ENCODE measurements around the gene BATF3.

Gene BATF3

DNA sequence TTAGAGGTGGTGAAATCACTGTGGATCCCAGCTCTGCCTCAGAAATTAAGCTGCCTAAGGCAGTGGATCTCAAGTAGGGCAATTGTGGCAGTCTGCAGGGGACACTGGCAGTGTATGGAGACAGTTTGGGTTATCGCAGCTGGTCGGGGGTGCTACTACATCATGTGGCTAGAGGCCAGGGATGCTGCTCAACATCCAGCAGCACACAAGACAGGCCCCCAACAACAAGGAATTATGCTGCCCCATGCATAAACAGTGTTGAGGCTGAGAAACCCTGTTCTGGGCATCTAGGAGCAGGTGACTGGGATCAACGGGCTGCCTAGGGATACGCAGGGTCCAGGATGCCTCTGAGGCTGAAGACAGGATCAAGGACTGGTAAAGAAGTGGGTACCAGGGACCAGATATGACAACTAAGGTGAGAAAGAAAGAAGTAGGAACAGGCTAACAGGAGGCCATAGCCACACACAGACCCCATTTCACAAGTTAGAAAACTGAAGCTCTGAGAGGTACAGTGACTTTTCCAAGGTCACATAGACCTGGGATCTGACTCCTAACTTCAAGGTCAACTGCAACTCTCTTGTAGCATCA, 8.7 kb downstream of the BATF3 start:
- Histone ChIP-seq H3K27me3 (ENCODE audit: control insufficient read depth, insufficient read depth, low read length) (peaks cover 3% of the 10 kb centered on the region; the same call in 1 of the 2 replicates), H3K9ac (ENCODE audit: low read length) (no peak overlapping the region), H3K27ac (ENCODE audit: low read depth, low read length) (no peak overlapping the region), H3K4me1 (ENCODE audit: control insufficient read depth, insufficient read depth, low read length) (peaks cover 11% of the 10 kb centered on the region), H3K9me3 (ENCODE audit: control insufficient read depth, insufficient read depth, low read depth, low read length) (no peaks in the 10 kb centered on the region), H3K4me3 (ENCODE audit: low read depth, low read length) (no peak overlapping the region), H3K36me3 (ENCODE audit: control insufficient read depth, insufficient read depth, low read length) (no peaks in the 10 kb centered on the region)

DNA sequence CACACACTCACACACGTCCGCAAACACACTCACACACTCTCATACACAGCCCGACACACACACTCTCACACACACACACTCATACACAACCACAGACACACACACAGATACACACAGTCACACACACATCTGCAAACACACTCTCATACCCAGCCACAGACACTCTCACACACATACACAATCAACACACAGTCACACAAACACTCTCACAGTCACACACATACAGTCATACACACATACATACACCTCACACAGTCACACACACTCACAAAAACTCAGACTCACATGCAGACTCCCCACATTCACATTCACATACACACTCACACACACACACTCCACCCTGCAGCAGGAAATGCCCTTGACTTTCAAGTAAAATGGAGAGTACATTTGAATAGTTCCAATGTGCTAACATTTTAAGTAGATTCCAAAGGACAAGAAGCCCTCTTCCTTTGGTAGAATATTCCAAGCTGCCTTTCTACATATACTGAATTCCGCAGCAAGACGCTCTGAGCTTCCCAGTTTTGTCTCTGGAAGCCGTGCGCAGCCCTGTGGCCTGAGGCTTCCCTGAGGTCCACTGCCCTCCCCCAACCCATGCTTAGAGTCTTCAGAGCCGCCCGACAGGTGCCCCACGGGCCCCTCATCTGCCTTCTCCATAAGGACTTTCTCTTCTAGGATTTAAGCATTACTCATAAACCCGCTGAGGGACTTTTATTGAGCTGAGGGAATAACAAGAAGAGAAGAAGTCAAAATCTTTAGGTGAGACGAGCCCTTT, 9.7 kb downstream of the BATF3 start:
- Histone ChIP-seq H3K9me3 (ENCODE audit: control insufficient read depth, insufficient read depth, low read depth, low read length) (no peaks in the 10 kb centered on the region), H3K36me3 (ENCODE audit: control insufficient read depth, insufficient read depth, low read length) (no peaks in the 10 kb centered on the region), H3K27ac (ENCODE audit: low read depth, low read length) (no peak overlapping the region), H3K9ac (ENCODE audit: low read length) (no peak overlapping the region), H3K4me1 (ENCODE audit: control insufficient read depth, insufficient read depth, low read length) (peaks cover 11% of the 10 kb centered on the region), H3K4me3 (ENCODE audit: low read depth, low read length) (no peak overlapping the region), H3K27me3 (ENCODE audit: control insufficient read depth, insufficient read depth, low read length) (peaks cover 3% of the 10 kb centered on the region; the same call in 1 of the 2 replicates)

DNA sequence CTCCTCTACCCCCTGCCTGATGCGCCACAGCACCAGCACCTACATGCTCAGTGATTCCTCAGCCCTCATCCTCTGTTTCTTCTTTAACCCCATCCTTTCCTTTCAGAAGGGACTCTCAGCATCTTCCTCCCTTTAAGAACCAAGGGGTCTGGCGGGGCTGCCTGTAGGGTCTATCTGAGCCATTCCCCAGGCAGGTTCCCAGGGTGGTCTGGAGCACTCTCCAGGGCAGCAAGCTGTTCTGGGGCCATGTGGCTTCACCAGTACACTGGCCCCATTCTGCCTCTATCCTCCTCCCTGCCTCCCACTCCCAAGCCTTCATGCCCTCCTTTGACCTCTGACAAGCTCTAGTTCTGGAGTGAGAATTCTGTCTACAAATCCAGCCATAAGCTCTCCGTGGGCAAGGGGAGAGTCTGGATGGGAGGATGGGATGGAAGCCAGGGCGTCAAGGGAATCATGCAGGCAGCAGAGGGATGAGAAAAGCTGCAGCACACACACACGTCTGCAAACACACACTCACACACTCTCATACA, 10.4 kb downstream of the BATF3 start:
- Histone ChIP-seq H3K36me3 (ENCODE audit: control insufficient read depth, insufficient read depth, low read length) (no peaks in the 10 kb centered on the region), H3K9me3 (ENCODE audit: control insufficient read depth, insufficient read depth, low read depth, low read length) (no peaks in the 10 kb centered on the region), H3K4me1 (ENCODE audit: control insufficient read depth, insufficient read depth, low read length) (peaks cover 11% of the 10 kb centered on the region), H3K4me3 (ENCODE audit: low read depth, low read length) (no peak overlapping the region), H3K27me3 (ENCODE audit: control insufficient read depth, insufficient read depth, low read length) (peaks cover 3% of the 10 kb centered on the region; the same call in 1 of the 2 replicates), H3K9ac (ENCODE audit: low read length) (no peak overlapping the region), H3K27ac (ENCODE audit: low read depth, low read length) (no peak overlapping the region)

DNA sequence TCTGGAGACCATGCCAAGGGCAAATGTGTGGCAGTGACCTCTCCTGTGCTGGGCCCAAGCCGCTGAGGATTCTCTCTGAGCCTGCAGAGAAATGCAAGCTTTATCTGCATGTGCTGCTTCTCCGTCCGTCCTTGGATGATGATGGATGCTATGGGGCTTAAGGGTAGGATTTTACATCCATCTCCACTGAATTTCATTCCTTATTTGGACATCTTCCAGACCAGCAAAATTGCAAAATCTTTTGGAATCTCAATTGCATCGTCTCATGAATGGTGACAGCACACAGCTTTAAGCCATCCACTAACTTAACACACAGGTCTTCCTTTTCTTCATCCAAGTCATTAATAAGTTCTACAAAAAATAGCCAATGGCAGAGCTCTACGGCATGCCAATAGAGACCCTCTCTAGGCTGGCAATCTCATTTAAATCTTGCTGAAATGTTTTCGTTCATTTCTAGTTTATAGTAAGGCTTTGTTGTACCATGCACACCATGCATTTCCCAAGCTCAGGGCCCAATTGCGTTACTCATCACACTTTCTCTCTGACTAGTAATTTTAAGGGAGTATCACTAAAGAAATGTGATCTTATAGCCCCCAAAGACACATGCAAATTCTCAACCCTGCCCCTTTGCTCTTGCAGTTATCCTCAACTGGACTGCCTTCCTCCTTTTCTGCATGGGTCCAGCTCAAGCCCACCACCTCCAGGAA, 11.1 kb downstream of the BATF3 start:
- H3K4me1 ChIP-seq (ENCODE audit: control insufficient read depth, insufficient read depth, low read length): peaks cover 14% of the 10 kb centered on the region
- no peak overlapping the region for H3K4me3 ChIP-seq (ENCODE audit: low read depth, low read length)
- no peaks in the 10 kb centered on the region for H3K36me3 ChIP-seq (ENCODE audit: control insufficient read depth, insufficient read depth, low read length)
- H3K9me3 ChIP-seq (ENCODE audit: control insufficient read depth, insufficient read depth, low read depth, low read length): no peaks in the 10 kb centered on the region
- peaks cover 3% of the 10 kb centered on the region; the same call in 1 of the 2 replicates for H3K27me3 ChIP-seq (ENCODE audit: control insufficient read depth, insufficient read depth, low read length)
- no peak overlapping the region for H3K27ac ChIP-seq (ENCODE audit: low read depth, low read length)
- H3K9ac ChIP-seq (ENCODE audit: low read length): no peak overlapping the region

DNA sequence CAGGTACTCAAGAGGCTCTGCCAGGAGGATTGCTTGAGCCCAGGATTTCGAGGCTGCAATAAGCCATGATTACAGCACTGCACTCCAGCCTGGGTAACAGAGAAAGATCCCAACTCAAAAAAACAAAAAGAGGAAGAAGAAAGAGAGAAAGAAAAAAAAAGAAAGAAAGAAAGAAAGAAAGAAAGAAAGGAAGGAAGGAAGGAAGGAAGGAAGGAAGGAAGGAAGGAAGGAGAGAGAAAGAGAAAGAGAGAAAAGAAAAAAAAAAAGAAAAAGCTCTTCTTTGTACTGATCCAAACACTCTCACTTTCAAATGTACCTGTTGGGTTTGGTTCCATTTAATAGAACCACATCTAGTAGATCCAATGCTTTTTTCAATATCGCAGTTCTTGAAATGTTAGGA, 11.8 kb downstream of the BATF3 start:
- Histone ChIP-seq H3K4me1 (ENCODE audit: control insufficient read depth, insufficient read depth, low read length) (peaks cover 16% of the 10 kb centered on the region), H3K4me3 (ENCODE audit: low read depth, low read length) (no peak overlapping the region), H3K9me3 (ENCODE audit: control insufficient read depth, insufficient read depth, low read depth, low read length) (no peaks in the 10 kb centered on the region), H3K9ac (ENCODE audit: low read length) (no peak overlapping the region), H3K27me3 (ENCODE audit: control insufficient read depth, insufficient read depth, low read length) (peaks cover 3% of the 10 kb centered on the region; the same call in 1 of the 2 replicates), H3K27ac (ENCODE audit: low read depth, low read length) (no peak overlapping the region), H3K36me3 (ENCODE audit: control insufficient read depth, insufficient read depth, low read length) (no peaks in the 10 kb centered on the region)

DNA sequence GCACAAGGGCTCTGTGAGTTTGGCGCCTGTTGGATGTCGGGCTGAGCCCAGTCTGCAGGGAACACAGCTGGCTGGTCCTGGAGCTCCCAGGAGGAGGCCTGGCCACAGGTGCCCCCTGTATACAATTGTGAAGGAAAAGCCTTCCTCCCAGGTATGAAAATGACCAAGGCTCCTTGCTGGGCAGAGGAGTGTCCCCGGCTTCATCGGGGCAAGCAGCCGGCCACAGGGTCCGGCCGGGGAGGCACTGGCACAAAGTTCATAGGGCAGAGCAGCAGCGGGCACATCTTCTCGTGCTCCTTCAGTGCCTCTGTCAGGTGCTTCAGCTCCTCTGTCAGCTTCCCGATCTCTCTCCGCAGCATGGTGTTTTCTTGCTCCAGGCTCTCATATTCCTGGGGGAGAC, 13.0 kb downstream of the BATF3 start:
- Histone ChIP-seq H3K4me1 (ENCODE audit: control insufficient read depth, insufficient read depth, low read length) (peaks cover 16% of the 10 kb centered on the region), H3K27me3 (ENCODE audit: control insufficient read depth, insufficient read depth, low read length) (peaks cover 3% of the 10 kb centered on the region; the same call in 1 of the 2 replicates), H3K9me3 (ENCODE audit: control insufficient read depth, insufficient read depth, low read depth, low read length) (no peaks in the 10 kb centered on the region), H3K36me3 (ENCODE audit: control insufficient read depth, insufficient read depth, low read length) (no peaks in the 10 kb centered on the region), H3K27ac (ENCODE audit: low read depth, low read length) (no peak overlapping the region), H3K9ac (ENCODE audit: low read length) (no peak overlapping the region), H3K4me3 (ENCODE audit: low read depth, low read length) (no peak overlapping the region)

DNA sequence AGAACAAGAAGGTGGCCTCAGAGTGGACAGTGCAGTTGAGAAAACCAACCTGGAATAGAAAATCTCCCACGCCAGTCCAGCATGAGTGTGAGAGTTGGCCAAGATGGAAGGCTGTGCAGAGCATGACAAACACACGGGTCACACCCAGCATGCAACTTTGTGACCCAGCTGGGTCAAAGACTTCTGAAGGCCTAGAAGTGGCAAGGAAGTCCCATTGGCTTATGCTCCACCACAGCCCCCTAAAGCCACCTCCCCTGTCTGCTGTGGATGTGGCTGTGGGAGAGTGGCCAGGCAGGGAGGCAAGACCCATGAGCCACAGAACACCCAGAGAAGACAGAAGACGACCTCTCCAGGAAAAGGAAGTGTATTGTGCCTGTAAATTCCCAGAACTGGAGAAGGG, 13.6 kb downstream of the BATF3 start:
- H3K36me3 ChIP-seq (ENCODE audit: control insufficient read depth, insufficient read depth, low read length): no peaks in the 10 kb centered on the region
- peaks cover 17% of the 10 kb centered on the region for H3K4me1 ChIP-seq (ENCODE audit: control insufficient read depth, insufficient read depth, low read length)
- no peak overlapping the region for H3K27ac ChIP-seq (ENCODE audit: low read depth, low read length)
- peaks cover 3% of the 10 kb centered on the region; the same call in 1 of the 2 replicates for H3K27me3 ChIP-seq (ENCODE audit: control insufficient read depth, insufficient read depth, low read length)
- H3K9me3 ChIP-seq (ENCODE audit: control insufficient read depth, insufficient read depth, low read depth, low read length): no peaks in the 10 kb centered on the region
- H3K9ac ChIP-seq (ENCODE audit: low read length): no peak overlapping the region
- no peak overlapping the region for H3K4me3 ChIP-seq (ENCODE audit: low read depth, low read length)

DNA sequence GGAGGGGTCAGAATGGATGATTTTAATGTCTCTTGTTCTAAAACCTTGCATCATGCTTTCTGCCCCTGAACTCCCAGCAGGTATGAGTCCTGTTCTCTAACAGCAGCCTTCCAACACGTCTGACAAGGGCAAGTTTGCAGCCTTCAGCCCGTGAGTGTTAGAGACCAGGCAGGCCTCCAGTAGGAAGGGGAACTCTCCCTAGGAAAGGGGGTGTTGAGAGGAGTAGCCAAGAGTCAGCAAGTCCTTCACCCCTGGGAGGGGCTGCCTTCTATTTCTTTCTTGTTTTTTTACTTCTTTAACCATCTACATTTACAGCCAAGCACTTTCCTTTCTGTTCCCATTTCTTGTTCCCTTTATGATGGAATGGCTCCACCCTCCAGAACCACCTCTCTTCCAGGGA, 14.2 kb downstream of the BATF3 start:
- Histone ChIP-seq H3K36me3 (ENCODE audit: control insufficient read depth, insufficient read depth, low read length) (no peaks in the 10 kb centered on the region), H3K4me3 (ENCODE audit: low read depth, low read length) (no peak overlapping the region), H3K9me3 (ENCODE audit: control insufficient read depth, insufficient read depth, low read depth, low read length) (no peaks in the 10 kb centered on the region), H3K9ac (ENCODE audit: low read length) (no peak overlapping the region), H3K27ac (ENCODE audit: low read depth, low read length) (no peak overlapping the region), H3K4me1 (ENCODE audit: control insufficient read depth, insufficient read depth, low read length) (peaks cover 23% of the 10 kb centered on the region), H3K27me3 (ENCODE audit: control insufficient read depth, insufficient read depth, low read length) (peaks cover under 1% of the 10 kb centered on the region; the same call in 1 of the 2 replicates)

DNA sequence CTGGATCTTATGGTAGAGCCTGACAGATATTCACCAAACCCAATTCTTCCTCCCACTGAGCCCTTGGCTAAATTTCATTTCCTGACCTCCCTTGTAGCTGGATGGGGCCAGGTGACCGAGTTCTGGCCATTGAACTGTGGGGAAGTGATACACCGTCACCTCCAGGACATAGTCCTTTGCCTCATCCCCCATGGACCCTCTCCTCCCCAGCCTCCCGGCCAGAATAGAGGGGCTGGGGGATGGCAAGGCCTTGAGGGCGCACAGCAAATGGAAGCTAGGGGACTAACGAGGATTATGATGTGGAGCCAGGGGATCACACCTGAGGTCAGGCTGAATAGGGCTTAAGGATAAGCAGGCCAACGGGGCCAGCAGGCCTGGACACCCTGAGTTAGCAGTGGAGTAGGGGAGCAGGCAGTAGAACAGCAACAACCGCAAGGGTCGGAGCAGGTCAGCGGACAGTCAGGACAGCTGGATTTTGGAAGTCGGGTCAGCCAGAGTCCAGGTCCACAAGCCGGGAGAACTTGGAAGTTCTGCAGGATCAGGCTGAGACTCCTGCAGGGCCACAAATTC, 15.0 kb downstream of the BATF3 start:
- H3K4me3 ChIP-seq (ENCODE audit: low read depth, low read length): no peak overlapping the region
- no peak overlapping the region for H3K27ac ChIP-seq (ENCODE audit: low read depth, low read length)
- H3K27me3 ChIP-seq (ENCODE audit: control insufficient read depth, insufficient read depth, low read length): no peaks in the 10 kb centered on the region

DNA sequence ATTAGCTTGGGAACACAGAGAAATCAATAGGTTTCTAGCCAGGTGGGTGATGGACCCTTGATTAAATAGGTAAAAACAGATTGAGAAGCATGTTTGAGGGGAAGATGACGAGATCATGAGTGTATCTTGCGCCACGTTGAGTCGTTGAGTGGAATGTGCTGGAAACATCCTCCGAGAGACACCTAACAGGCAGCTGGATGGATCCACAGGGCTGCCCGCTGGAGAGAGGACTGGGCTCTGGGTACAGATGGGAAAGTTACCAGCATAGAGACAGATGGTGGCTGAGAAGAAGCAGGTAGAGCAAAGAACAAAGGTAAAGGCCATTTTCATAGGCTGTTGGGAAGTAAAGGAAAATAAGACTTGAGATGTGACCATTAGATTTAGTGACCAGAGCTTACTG, 15.6 kb downstream of the BATF3 start:
- Histone ChIP-seq H3K27me3 (ENCODE audit: control insufficient read depth, insufficient read depth, low read length) (no peaks in the 10 kb centered on the region), H3K4me1 (ENCODE audit: control insufficient read depth, insufficient read depth, low read length) (peaks cover 14% of the 10 kb centered on the region; the same call in 1 of the 2 replicates), H3K9ac (ENCODE audit: low read length) (no peak overlapping the region), H3K36me3 (ENCODE audit: control insufficient read depth, insufficient read depth, low read length) (no peaks in the 10 kb centered on the region), H3K9me3 (ENCODE audit: control insufficient read depth, insufficient read depth, low read depth, low read length) (no peaks in the 10 kb centered on the region), H3K27ac (ENCODE audit: low read depth, low read length) (no peak overlapping the region), H3K4me3 (ENCODE audit: low read depth, low read length) (no peak overlapping the region)

More for the DNA sequence above, 15.0 kb downstream of the BATF3 start:
- peaks cover 16% of the 10 kb centered on the region for H3K4me1 ChIP-seq (ENCODE audit: control insufficient read depth, insufficient read depth, low read length)
- no peak overlapping the region for H3K9ac ChIP-seq (ENCODE audit: low read length)
- H3K9me3 ChIP-seq (ENCODE audit: control insufficient read depth, insufficient read depth, low read depth, low read length): no peaks in the 10 kb centered on the region
- H3K36me3 ChIP-seq (ENCODE audit: control insufficient read depth, insufficient read depth, low read length): no peaks in the 10 kb centered on the region
